Activated CD4-positive, alpha-beta T cell treated with anti-CD3 and anti-CD28 coated beads, Interleukin-2, Interleukin-6, amounts not matched to agents 100 ng/mL and 50 ng/mL, durations not matched to agents 16 hours and 8 hours (primary cell): ENCODE measurements around the gene ZNF507.

Source experiments
- DNase-seq: peaks from one replicate; pipeline ENCODE4 v3.0.0-alpha.2; 2020

The ZNF507 gene

DNA sequence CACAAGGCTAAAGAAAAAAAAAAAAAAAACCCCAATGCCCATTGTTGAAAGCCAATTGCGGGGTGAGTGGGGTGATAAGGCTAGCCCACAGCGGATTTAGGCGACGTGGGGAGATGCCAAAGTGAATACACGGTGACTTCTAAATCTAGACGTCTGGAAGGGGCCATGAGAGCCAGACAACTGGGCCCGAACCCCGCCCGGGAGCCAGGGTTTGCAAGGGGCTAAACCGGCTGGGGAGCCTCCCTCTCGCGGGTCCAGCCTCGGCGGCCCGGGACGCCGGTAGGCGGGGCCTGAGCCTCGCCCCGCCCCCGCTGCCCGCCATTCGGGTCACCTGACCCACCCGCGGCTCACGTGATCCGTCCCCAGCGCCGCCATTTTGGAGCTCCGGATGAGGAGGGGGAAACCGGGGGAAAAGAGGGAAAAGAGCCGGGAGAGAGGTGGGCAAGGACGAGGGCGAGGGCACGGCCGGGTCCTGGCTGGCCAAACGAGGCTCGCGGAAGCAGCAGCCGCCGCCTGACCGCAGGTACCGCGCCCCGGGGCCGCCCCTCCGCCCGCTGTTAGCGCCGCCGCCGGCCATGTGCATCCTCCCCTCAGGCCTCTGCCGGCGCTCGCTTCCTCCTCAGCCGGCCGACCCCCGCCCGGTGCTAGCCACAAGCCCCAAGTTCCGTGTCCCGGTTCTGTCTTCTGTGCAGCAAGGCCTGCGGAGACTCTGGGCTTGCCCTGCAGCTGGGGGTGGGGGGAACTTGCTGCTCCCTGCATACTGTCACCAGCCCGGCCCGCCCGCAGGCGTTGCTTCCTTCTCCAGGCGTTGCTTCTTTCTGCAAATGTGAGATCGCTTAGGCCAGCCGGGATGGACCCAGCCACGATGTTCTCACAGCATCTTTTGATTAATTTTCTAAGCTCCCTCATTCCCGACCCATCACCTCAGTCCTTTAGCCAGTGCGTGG lies at the start of gene ZNF507:
Gene ZNF507 (plus strand): TSS at position 350 of the 947 bp plus-strand sequence. CDS start 7,221 bp downstream, outside the sequence.
- DNase-seq, result peak; percentile 92

DNA sequence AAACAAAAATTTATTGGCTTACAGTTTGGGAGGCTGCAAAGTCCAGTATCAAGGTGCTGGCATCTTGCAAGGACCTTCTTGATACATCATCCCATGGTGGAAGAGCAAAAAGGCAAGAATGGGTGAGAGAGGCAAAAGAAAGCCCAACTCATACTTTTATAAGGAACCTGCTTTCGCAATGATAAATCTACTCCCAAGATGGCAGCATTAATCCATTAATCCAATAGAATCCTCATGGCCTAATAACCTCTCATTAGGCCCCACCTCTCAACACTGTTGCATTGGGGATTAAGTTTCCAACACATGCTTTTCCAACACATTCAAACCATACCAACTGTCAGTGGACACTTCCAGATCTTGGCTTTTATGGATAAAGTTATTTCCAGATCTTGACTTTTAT lies 48.7 kb upstream of the ZNF507 start:
- DNase-seq, result no peak

- no peak for DNase-seq
These were observed 42.6 kb upstream of the ZNF507 start for GRCh38 chr19:32302778-32303177.

DNA sequence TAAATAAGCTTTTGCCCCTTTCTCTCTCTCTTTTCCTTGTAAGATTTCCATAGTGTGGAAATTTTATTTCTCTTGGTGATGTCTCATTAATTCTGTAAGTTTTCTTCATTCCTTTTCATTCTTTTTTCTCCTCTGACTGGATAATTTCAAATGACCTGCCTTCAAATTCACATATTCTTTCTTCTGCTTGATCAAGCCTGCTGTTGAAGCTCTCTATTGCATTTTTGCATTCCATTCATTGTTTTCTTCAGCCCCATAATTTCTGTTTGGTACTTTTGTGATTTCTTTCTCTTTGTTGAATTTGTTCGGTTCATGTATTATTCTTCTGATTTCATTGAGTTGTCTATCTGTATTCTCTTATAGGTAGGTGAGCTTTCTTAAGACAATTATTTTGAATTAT lies 42.2 kb upstream of the ZNF507 start:
- DNase-seq, result no peak

DNA sequence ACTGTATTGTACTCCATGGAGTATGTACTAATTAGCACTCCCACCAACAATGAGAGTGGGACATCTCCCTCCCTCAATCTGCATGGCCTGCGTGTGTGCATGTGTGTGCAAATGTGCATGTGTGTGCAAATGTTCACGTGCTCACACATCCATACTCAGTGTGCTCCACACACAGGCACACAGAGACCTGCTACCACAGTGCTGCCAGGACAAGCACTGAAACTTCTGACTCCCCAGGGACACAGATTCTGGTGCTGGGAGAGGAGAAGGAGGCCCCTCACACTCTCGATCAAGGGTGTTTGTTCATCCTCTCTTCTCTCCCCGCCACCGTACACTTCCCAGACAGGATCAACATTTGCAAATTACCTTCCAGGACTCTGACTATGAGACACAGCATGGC lies 37.8 kb upstream of the ZNF507 start:
- no peak for DNase-seq

- DNase-seq, result no peak
These were observed 36.9 kb upstream of the ZNF507 start for GRCh38 chr19:32308431-32309077.

- no peak for DNase-seq
These were observed 35.6 kb upstream of the ZNF507 start for GRCh38 chr19:32309711-32310390.

DNA sequence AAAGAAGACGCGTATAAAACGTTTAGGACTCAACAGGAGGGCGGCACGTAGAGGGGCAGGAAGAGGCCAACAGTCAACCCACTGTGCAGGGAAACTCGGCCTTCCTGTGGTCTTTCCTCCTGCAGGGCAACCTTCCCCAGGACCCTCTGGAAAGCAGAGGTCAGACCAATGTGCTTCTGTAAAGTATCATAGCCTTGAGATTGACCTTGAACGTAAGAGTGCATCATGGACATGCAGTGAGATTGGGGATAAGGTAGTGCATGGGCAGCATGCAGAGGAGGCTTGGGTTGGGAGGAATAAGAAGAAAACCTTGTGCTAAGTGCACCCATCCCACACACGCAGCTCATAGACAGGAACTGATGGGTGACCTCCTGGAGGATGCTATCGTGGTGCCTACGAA lies 34.0 kb upstream of the ZNF507 start:
- DNase-seq, result no peak

DNA sequence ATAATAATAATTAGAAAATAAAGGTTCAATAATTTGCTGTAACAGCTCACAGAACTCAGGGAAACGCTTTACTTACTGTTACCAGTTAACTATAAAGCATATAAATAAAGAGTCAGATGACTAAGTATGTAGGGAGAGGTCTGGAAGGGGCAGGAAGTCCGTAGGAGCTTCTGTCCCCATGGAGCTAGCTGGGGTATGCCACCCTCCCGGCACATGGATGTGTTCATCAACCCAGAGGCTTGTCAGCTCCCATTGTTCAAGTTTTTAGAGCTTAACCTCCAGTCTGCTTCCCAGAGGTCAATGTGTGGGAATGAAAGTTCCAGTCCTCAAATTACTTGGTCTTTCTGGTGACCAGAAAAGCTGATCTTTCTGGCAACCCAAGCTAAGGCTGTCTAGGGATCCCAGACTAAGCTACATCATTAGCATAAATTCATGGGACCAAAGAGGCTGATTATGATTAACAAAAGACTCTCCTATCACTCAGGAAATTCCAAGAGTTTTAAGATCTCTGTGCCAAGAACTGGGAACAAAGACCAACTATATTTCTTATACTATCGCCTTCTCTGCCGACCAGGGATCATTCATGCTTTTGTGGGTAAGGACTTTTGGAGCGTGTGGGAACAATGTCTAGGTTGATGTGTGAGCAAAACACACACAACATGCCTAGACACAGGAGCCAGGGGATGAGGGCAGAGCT lies 31.7 kb upstream of the ZNF507 start:
- DNase-seq, result no peak

DNA sequence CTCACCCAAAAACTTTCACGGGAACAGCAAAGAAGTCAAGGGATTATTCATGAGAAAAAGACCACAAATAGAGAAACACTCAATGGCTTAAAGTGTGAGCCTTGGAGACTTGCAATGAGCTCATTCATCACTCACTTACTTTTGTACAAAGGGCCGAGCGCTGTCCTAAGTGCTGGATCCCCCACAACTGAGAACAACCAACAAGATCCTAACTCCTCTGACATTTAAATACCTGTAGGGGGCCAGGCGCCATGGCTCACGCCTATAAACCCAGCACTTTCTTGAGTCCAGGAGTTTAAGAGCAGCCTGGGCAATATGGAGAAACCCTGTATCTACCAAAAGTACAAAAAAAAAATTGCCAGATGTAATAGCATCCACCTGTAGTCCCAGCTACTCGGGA lies 29.4 kb upstream of the ZNF507 start:
- no peak for DNase-seq

DNA sequence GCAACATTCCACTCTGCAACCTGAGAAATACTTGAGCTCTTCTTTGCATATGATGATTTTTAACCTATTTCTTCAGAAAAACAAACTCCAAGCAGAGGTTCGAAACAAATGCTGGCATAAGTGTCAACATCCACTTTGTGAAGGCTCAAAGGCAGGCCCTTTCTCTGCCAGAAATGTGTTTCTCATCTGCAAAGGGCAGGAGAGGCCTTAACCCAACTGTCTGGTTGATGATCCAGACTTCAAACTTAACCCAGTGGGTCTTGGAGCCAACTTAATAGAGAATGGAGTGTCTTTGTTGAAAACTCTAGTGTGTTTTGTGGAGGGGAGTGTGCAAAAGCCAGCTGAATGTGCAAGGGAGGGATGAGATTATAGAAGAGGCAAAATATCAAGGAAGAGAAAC lies 28.3 kb upstream of the ZNF507 start:
- DNase-seq, result no peak

DNA sequence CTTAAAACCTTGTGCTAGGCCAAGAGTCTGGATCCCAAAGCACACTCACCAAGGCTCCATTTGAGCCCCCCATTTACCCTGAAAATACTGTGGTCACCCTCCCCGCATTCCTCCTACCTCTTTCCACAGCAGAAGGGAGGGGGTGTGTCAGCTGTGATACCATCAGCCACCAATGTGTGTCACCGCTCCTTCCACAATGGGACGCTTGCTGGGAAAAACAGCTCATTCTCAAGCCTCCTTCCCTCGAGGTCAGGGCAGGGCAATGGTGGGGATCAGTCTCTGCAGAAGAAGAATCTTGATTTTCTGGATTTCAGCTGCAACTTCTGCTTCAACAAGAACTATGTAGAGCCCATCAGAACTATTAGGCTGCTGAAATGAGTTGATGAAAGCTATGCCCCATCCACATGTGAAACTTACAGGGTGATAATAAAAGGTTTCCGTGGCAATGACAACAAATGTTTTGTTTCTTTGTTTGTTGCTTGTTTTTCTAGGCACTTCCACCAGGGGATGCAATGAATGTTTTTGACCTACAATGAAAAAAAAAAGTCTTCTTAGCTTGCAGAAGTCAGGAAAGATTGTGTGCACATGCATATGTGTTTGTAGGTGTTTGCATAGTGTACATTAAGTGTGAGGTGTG lies 26.4 kb upstream of the ZNF507 start:
- DNase-seq, result no peak

- DNase-seq, result no peak
These were observed 22.9 kb upstream of the ZNF507 start for GRCh38 chr19:32322541-32322940.

- DNase-seq, result no peak
These were observed 20.7 kb upstream of the ZNF507 start for GRCh38 chr19:32324631-32325285.

- no peak for DNase-seq
These were observed 15.1 kb upstream of the ZNF507 start for GRCh38 chr19:32330213-32330857.

DNA sequence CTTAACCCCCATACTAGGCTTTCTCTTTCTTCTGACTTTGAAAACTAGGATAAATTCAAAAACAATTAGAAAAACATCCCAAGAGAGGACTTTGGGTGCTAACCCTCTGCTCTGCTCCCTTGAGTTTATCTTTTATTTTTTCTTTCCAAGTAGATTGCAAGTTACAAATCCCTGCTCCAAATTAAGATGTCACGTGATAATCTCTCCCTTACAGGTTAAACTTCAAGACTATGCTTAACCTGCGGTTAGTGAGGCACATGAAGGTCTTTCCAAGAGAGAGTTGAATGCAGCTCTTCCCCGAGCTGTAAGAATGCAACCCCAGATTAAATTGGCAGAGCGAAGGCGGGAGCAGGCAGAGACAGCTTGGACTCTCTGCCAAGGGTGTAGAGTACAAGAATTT lies 12.2 kb upstream of the ZNF507 start:
- DNase-seq, result no peak

DNA sequence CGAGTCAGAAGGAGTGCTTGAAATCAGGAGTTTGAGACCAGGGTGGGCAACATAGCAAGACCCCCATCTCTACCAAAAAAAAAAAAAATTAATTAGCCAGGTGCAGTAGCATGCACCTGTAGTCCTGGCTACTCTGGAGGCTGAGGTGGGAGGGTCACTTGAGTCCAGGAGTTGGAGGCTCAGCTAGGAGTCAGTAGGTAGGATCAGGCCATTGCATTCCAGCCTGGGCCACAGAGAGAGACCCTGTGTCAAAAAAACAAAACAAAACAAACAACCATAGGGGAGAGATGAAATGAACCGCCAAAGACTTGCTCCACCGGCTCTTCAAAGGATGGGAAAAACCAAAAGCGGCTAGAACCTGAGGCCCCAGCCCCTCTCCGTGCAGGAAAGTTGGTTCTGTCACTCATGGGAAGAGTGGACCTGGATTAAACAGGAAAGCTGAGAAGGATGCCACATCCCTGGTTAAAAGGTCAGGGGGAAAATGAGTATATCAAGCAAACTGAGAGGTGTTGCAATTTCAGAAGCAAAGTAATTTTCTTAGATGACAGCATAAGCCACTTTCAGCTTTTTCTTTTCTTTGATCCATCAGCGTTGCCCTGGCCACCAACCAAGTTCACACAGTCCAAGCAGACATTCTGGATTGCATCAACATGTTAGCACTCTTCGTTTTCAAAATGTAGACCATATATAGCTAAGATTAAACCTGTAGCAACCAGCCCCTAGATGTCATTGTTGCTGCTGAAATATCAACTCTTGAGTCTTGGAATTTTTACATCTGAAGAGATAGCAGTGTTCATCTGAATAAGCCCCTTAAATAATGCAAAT lies 8.9 kb upstream of the ZNF507 start:
- DNase-seq, result no peak

DNA sequence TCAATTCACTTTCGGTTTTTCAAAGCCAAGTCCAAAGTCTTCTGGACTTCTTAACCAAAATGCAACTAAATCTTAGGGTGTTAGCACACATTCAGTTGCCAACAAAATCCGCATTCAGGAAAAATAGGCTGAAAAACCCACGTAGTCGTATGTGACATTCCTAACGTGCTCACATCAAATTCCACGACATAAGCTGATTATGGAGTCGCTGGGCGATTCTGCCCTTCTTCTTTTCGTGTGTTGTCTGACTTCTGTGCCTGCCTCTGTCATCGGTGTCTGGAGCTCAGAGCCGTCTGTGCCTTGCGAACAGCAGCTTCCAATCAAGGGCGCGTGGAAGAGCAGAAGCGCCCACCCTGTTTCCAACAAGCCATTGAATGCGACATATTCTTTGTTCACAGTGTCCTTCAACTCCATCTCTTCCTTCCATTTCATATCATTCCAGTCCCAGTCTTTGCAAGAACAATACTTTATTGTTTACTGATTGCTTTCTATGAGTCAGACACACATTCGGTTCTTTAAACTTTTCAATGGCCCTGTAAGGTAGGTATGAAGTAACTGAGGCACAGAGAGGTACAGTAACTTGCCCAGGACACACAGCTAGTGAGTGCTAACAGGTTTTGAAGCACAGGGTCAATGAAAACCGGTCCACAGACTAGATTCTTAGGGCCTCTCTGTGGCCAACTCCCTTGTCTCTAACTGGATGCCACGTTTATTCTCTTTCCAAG lies 8.2 kb upstream of the ZNF507 start:
- DNase-seq, result no peak

DNA sequence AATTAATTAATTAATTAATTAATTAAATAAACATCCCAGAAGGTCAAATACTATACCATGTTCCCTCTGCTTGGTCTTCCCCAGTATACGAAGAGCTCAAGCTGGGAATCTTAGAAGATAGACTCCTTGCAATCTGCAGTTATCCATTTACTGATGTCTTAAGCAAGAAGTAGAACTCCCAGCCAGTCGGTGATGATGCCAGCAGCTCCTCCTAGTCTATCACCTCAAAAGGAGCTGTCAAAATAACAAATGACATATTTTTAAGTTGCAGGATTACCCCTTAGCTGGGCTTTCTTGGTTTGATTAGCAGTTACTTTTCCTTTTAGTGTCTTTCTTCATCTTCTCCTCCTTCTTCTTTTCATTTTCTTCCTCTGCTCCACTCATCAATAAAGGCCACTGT lies 6.0 kb upstream of the ZNF507 start:
- no peak for DNase-seq
